GM12892 (cell line): Measurements from ENCODE around the gene OR2L13. TPM values are rescaled to one million over a fixed set of nuclear protein-coding genes. Genes with fewer than 3 reads are reported as not detected.
"Not testable (repeated sequence)": the region's sequence is repeated elsewhere in the genome, so short reads cannot be mapped to it uniquely, and the experiment has no call there.

ENCODE experiments used
- DNase-seq: peaks from one replicate; pipeline ENCODE4 v3.0.0; 2011; ENCODE audit not compliant: insufficient read length
- FAIRE-seq: peaks from 2 replicates; lab custom pipeline; 2011; peaks lifted over from hg19 to GRCh38; lab: Jason Lieb, UNC
- POLR2A ChIP-seq: IDR thresholded peaks from 2 replicates; pipeline ENCODE4 v1.6.1; 2011; ENCODE audit warnings: low read depth, low read length, control low read depth
- POLR2AphosphoS5 ChIP-seq: IDR thresholded peaks from 2 replicates; pipeline ENCODE4 v1.6.1; 2011; ENCODE audit warnings: low read depth, low read length, control low read depth
- TAF1 ChIP-seq: IDR thresholded peaks from 2 replicates; pipeline ENCODE4 v1.6.1; 2011; ENCODE audit warnings: low read depth, mild to moderate bottlenecking, control low read depth, low read length, borderline replicate concordance
- polyA plus RNA-seq: library from polyadenylated mRNA; unstranded; fragments of >200 nt; gene quantifications from one replicate; pipeline ENCODE4 v1.2.1, GENCODE V29; 2012; ENCODE audit warnings: missing spikeins, inconsistent platforms; ENCODE audit not compliant: missing spikeins

OR2L13 gene
- polyA plus RNA-seq, result not detected

- DNase-seq (no peak), FAIRE-seq (no peak)
- TF ChIP-seq TAF1 (no peak), POLR2A (no peak), POLR2AphosphoS5 (no peak)
Observed at GRCh38 chr1:248094884-248095283, at the start of gene OR2L13. Gene OR2L13, plus strand, starts transcription at chr1:248095184. Its CDS starts 4,192 bp downstream, at chr1:248099376.

- no peak for DNase-seq
Observed at GRCh38 chr1:248045209-248045608, 49.8 kb upstream of the OR2L13 start.

GRCh38 chr1:248046536-248046935 is 48.4 kb upstream of the OR2L13 start, which contains the start of gene OR2L3:
Gene OR2L3, plus strand, starts transcription at chr1:248046836. Its CDS starts 13,846 bp downstream, at chr1:248060682.
- FAIRE-seq, result no peak
- DNase-seq, result no peak
- TF ChIP-seq POLR2AphosphoS5, result no peak
- TF ChIP-seq POLR2A, result no peak
- TF ChIP-seq TAF1, result no peak

More at GRCh38 chr1:248045209-248045608, 49.8 kb upstream of the OR2L13 start:
- TF ChIP-seq POLR2A, result no peak
- no peak for TF ChIP-seq POLR2AphosphoS5
- no peak for TF ChIP-seq TAF1
- no peak for FAIRE-seq

GRCh38 chr1:248047008-248047407 is 48.0 kb upstream of the OR2L13 start:
- no peak for TF ChIP-seq POLR2AphosphoS5
- TF ChIP-seq TAF1, result no peak
- no peak for TF ChIP-seq POLR2A
- DNase-seq (no peak), FAIRE-seq (no peak)

- TF ChIP-seq POLR2A (no peak), TAF1 (no peak), POLR2AphosphoS5 (no peak)
- DNase-seq (no peak), FAIRE-seq (no peak)
Observed at GRCh38 chr1:248054671-248055070, 40.3 kb upstream of the OR2L13 start.

- TF ChIP-seq TAF1 (no peak), POLR2A (no peak), POLR2AphosphoS5 (no peak)
- FAIRE-seq, result no peak
- DNase-seq, result no peak
Observed at GRCh38 chr1:248055261-248055660, 39.7 kb upstream of the OR2L13 start.

GRCh38 chr1:248065071-248065470 is 29.9 kb upstream of the OR2L13 start:
- DNase-seq (no peak), FAIRE-seq (no peak)
- TF ChIP-seq POLR2A, result no peak
- no peak for TF ChIP-seq POLR2AphosphoS5
- TF ChIP-seq TAF1, result no peak

GRCh38 chr1:248065604-248066003 is 29.4 kb upstream of the OR2L13 start:
- no peak for FAIRE-seq
- TF ChIP-seq POLR2AphosphoS5, result no peak
- TF ChIP-seq POLR2A, result no peak
- no peak for TF ChIP-seq TAF1
- DNase-seq, result no peak

- not testable (repeated sequence) for DNase-seq, FAIRE-seq
Observed at GRCh38 chr1:248083864-248084263, 11.1 kb upstream of the OR2L13 start.

- DNase-seq, result no peak
- TF ChIP-seq TAF1 (no peak), POLR2A (no peak), POLR2AphosphoS5 (no peak)
- no peak for FAIRE-seq
Observed at GRCh38 chr1:248098529-248098928, 3.5 kb downstream of the OR2L13 start.

- TF ChIP-seq POLR2AphosphoS5, result no peak
- no peak for TF ChIP-seq POLR2A
- no peak for TF ChIP-seq TAF1
- no peak for FAIRE-seq
Observed at GRCh38 chr1:248102847-248103246, 7.9 kb downstream of the OR2L13 start.

GRCh38 chr1:248111157-248111556 is 16.2 kb downstream of the OR2L13 start:
- no peak for DNase-seq
- TF ChIP-seq POLR2AphosphoS5 (no peak), TAF1 (no peak), POLR2A (no peak)
- FAIRE-seq, result no peak

More at GRCh38 chr1:248102847-248103246, 7.9 kb downstream of the OR2L13 start:
- DNase-seq, result no peak

GRCh38 chr1:248114890-248115289 is 19.9 kb downstream of the OR2L13 start:
- TF ChIP-seq TAF1 (no peak), POLR2AphosphoS5 (no peak), POLR2A (no peak)
- DNase-seq (no peak), FAIRE-seq (no peak)
